Measurements from ENCODE around the gene CHMP1B.

The CHMP1B gene, protein sequence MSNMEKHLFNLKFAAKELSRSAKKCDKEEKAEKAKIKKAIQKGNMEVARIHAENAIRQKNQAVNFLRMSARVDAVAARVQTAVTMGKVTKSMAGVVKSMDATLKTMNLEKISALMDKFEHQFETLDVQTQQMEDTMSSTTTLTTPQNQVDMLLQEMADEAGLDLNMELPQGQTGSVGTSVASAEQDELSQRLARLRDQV

DNA sequence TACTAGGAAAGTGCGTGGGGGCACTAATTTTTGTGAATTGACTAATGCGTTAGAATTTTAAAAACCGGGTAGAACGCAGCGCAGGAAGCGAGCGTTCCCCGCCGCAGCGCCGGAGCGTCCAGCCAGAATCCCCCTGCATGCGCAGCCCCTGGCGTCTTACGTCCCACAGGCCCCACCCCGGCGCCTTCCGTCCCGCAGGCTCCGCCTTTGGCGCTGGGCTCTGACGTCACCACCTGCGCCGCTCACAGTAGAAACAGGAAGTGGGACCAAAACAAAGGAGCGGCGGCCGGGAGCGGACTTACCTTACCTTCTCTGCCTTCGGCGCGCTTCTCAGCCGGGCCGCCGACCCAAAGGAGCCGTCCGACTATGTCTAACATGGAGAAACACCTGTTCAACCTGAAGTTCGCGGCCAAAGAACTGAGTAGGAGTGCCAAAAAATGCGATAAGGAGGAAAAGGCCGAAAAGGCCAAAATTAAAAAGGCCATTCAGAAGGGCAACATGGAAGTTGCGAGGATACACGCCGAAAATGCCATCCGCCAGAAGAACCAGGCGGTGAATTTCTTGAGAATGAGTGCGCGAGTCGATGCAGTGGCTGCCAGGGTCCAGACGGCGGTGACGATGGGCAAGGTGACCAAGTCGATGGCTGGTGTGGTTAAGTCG, at the start of gene CHMP1B:
Gene CHMP1B (plus strand): TSS at position 268 of the 660 bp plus-strand sequence. CDS start 99 bp downstream, at position 367.
- DNase-seq: peak; percentile 99

- no peak for DNase-seq
Observed at GRCh38 chr18:11801573-11801972, 49.6 kb upstream of the CHMP1B start.

- no peak for DNase-seq
Observed at GRCh38 chr18:11802158-11802557, 49.1 kb upstream of the CHMP1B start.

DNA sequence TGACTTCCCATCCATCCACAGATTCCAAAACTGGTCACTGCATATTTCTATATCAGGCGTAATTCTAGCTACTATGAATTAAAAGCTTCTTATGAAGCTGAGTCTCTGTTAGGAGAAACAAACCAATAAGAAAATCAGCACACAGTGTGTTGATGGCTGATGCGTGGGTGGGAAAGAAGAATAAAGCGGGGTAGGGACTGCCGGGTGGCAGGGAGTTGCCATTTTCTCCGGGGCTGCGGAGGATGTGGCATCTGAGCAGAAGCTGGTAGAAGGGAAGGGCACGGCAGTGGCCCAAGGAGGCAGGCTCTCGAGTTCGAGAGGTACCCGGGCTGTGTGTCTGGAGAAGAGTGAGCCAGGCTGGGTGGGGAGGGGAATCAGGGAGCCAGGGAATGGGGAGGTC, 48.6 kb upstream of the CHMP1B start:
- no peak for DNase-seq

GRCh38 chr18:11807233-11807632, 44.0 kb upstream of the CHMP1B start:
- DNase-seq: no peak

DNA sequence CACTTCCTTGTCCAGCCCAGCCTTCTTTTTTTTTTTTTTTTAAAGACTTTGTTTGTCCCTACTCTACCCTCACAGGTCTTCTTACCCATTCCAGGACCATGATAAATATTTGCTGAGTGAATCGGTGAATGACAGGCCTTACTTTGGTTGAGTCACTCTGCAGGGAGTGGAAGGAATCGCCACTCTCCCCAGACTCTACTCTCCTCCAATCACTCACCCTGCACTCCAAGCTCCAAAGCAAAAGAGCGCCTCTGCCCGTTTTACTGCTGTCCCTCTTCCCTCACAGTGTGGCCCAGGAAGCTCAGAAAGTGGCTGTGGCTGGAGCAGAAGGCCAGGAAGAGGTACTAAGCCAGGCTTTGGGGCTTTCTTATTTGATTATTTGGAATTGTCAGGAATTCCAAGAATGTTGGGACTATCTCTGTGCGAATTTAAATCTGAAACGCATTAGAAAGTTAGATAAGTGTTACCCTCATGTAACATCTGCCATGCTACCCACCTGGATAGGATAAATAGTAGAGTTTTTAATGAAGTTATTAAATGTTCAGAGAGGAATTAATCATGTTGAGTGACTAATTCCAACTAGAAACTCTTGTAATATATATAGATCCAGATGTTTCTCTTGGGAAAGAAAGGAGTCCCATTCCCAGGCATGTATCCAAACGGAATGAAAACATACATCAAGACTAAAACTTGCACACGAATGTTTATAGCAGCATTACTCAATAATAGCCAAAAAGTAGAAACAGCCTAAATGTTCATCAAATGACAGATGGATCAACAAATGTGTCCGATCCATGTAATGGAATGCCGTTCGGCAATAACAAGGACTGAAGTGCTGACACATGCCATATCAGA, 43.0 kb upstream of the CHMP1B start:
- DNase-seq: no peak

DNA sequence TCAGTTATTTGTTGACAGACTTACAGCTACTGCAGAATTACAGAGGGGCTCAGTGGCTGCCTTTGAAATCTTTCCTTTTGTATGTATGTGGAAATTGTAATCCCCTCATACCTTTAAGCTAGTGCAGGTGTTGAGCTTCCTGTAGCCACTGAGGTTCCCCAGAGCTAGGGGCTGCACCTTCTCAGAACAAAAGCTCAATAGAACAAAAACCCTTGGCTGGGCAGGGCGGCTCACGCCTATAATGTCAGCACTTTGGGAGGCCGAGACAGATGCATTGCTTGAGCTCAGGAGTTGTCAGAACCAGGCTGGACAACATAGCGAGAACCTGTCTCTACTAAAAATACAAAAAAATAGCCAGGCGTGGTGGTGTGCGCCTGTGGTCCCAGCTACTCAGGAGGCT, 41.3 kb upstream of the CHMP1B start:
- no peak for DNase-seq

- no peak for DNase-seq
Observed at GRCh38 chr18:11810379-11810778, 40.8 kb upstream of the CHMP1B start.

- DNase-seq: no peak
Observed at GRCh38 chr18:11811009-11811408, 40.2 kb upstream of the CHMP1B start.

GRCh38 chr18:11817229-11817628, 34.0 kb upstream of the CHMP1B start:
- no peak for DNase-seq

DNA sequence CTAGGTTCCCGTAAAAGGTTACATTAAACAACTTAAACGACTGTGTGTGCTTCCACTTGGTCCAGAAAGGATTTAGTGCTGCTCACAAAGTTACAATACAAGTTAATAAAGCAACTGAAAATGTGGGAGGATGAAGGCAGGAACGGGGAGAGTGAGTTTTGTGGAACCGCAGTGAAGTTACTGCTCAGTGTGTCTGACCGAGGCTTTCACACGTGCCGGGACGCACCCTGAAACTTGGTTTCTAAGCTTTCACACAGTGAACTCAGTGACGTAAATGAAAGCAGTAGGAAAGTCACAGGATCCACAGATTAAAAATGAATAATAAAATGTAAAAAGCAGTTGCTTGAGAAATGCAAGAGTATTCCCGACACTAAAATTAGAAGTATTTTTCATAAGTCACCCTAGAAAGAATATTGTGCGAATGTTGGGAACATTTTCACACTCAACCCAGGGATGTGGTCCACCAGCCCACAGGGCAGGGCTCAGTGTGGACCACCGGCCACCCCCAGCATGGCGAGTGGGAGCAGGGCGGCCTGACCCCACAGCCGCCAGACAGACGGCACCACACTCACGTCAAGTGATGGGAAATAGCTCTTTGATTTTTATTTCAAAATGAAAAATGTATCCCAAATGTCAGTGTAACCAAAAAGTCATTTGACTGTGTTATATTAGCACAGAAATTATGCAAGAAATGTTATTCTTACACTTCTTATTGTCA, 32.6 kb upstream of the CHMP1B start:
- no peak for DNase-seq

DNA sequence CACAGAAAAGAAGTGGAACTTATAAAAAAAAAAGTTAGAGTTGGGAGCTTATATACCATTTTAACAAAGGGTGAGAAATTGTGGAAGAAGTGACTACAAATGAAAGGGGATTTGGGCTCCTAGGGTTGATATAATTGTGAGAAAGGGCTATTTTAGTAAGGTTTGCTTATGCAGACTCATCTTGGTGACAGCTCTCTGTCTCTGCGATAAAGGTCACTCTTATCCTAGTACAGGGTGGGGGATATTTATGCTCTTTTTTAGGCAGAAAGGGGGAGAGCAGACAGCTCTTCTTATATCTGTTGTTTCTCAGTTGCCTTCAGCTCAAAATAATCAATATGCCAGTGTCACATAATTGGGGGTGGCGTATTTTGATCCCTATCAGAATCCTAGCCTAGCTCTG, 31.3 kb upstream of the CHMP1B start:
- DNase-seq: no peak

GRCh38 chr18:11820697-11821096, 30.5 kb upstream of the CHMP1B start:
- no peak for DNase-seq

DNA sequence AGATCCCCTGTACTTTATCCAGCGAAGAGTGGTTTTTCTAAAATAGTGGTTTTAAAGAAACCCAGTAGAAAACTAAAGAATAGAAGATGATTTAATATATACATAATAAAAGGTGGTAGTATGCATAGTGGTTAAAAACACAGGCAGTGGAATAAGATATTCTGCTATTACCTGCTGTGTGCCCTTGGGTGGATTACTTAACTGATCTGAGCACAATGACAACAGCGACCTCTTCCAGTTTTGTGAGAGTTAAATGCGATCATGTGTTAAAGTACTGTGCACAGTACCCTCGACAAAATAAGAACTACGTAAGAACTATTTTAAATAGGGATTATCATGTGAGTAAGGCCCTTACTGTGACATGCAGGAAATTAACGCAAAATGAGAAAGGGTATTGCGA, 30.0 kb upstream of the CHMP1B start:
- DNase-seq: no peak

DNA sequence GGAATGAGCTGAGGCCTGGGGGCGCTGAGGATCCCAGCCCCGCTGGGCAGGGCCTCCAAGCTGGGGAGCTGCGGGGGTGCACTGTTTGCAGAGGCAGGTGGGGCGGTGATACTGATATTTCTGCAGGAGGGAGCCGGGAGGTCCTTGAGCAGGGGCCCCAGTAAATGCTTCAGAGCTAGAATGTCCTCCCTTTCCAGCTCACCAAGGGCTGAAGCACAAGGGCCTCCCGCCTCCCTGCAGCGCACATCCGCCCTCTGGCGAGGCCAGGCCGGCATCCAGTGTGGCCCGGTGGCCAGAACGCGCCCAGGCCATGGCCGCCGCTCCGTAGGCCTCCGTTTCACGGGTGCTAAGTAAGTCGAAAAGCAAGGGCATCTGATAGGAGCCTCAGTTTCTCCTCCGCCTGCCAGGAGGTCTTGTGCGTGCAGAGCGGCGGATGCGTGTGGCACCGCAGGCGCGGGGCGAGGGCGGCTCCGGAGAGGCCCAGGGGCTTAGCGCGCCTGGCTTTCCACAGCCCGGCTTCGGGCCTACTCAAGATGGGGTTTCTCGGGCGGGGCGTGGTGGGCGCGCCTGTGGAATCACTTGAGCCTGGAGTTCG, 29.5 kb upstream of the CHMP1B start:
- no peak for DNase-seq

GRCh38 chr18:11823545-11823944, 27.7 kb upstream of the CHMP1B start:
- no peak for DNase-seq

DNA sequence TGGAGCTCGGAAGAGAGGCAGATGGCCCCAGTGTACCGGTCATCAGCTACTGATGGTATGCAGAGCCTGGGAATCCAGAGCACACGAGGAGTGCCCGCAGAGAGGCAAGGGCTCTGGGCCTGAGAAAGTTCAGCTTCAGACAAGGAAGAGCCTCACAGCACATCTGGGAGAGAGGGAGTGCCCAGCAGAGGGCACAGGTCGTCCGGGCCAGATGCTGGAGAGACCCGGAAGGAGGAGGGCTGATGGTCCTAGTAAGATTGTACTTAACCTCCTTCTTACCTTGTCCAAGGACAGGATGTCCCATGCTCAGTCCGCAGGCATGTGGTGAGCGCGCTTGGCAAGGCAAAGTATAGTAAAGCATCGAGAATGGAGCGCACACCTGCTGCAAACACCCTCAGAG, 24.4 kb upstream of the CHMP1B start:
- DNase-seq: no peak

- DNase-seq: no peak
Observed at GRCh38 chr18:11828786-11829432, 22.3 kb upstream of the CHMP1B start.

DNA sequence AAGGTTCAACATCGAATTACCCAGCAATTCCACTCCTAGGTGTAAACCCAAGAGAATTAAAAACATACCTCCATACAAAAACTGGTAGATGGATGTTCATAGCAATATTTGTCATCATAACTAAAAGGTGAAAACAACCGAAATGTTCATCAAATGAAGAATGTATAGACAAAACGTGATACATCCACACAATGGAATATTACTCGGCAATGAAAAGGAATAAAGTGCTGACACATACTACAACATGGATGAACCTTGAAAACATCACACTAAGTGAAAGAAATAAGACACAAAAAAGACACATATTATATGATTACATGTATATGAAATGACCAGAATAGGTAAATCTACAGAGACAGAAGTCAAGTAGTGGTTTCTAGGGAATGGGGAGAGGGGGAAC, 20.6 kb upstream of the CHMP1B start:
- no peak for DNase-seq

GRCh38 chr18:11831921-11832320, 19.3 kb upstream of the CHMP1B start:
- no peak for DNase-seq

GRCh38 chr18:11834772-11835171, 16.4 kb upstream of the CHMP1B start:
- no peak for DNase-seq

GRCh38 chr18:11839556-11839955, 11.7 kb upstream of the CHMP1B start:
- DNase-seq: no peak

Data from NCI-H146 (cell line).